Measurements from ENCODE around the gene F2R.
"Not testable (repeated sequence)": the region's sequence is repeated elsewhere in the genome, so short reads cannot be mapped to it uniquely, and the experiment has no call there.

F2R gene

GRCh38 chr5:76764374-76764773, 48.4 kb downstream of the F2R start:
- H3K4me1 ChIP-seq = no peaks in the 10 kb centered on the region
- DNase-seq (ENCODE audit: low spot score in 2 of 2) = no peak
- H3K4me3 ChIP-seq = no peak overlapping the region
- no peaks in the 10 kb centered on the region for H3K27me3 ChIP-seq (ENCODE audit: low read depth)
- in situ Hi-C loops (cut with MboI; ENCODE audit: low sequenced_read_pairs) = loop anchor here (10.0 kb wide), 1 partner anchor 160 kb away; no protein-coding TSS in a partner anchor
- no peaks in the 10 kb centered on the region for H3K36me3 ChIP-seq (replicated peaks)
- H3K9me3 ChIP-seq = no peaks in the 10 kb centered on the region

DNA sequence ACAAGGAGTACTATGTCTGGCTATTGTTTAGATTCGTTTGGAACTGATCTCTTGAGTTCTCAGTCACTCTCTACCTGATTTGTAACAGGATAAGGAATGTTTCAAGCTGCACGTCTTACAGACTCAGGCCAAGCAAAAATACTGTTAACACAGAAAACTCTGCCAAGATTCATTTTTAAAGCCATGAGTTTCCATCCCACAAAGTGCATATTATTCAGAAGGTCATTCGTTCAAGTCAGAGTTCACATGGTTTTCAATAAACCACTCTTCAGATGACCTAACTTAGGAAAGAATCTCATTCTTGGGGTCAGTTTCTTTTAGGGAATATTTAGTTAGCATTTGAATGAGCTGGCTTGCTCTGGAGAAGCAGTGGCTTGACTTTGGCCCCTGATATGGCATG, 49.3 kb downstream of the F2R start:
- H3K4me3 ChIP-seq = no peak overlapping the region
- DNase-seq (ENCODE audit: low spot score in 2 of 2) = no peak

GRCh38 chr5:76766746-76767145, 50.8 kb downstream of the F2R start:
- H3K4me3 ChIP-seq = no peak overlapping the region
- no peaks in the 10 kb centered on the region for H3K9me3 ChIP-seq
- H3K36me3 ChIP-seq (replicated peaks) = no peaks in the 10 kb centered on the region
- no peaks in the 10 kb centered on the region for H3K4me1 ChIP-seq
- no peaks in the 10 kb centered on the region for H3K27me3 ChIP-seq (ENCODE audit: low read depth)
- in situ Hi-C loops (cut with MboI; ENCODE audit: low sequenced_read_pairs) = loop anchor here (10.0 kb wide), 1 partner anchor 162 kb away; no protein-coding TSS in a partner anchor
- DNase-seq (ENCODE audit: low spot score in 2 of 2) = no peak

More for the DNA sequence above, 49.3 kb downstream of the F2R start:
- Histone ChIP-seq H3K4me1 (no peaks in the 10 kb centered on the region), H3K27me3 (ENCODE audit: low read depth) (no peaks in the 10 kb centered on the region), H3K36me3 (replicated peaks) (no peaks in the 10 kb centered on the region), H3K9me3 (no peaks in the 10 kb centered on the region)
- in situ Hi-C loops (cut with MboI; ENCODE audit: low sequenced_read_pairs) = loop anchor here (10.0 kb wide), 1 partner anchor 160 kb away; no protein-coding TSS in a partner anchor

DNA sequence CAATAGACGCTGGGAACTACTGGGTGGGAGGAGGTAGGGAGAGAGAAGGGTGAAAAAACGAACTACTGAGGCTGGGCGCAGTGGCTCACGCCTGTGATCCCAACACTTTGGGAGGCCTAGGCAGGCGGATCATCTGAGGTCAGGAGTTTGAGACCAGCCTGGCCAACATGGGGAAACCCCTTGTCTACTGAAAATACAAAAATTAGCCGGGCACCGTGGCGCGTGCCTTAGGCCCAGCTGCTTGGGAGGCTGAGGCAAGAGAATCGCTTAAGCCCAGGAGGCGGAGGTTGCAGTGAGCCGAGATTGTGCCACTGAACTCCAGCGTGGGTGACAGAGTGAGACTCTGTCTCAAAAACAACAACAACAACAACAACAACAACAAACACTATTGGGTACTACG, 55.1 kb downstream of the F2R start:
- H3K4me1 ChIP-seq; H3K4me3 ChIP-seq; H3K36me3 ChIP-seq (replicated peaks); H3K9me3 ChIP-seq; DNase-seq (ENCODE audit: low spot score in 2 of 2); in situ Hi-C loops (cut with MboI; ENCODE audit: low sequenced_read_pairs); H3K27me3 ChIP-seq (ENCODE audit: low read depth): not testable (repeated sequence)

DNA sequence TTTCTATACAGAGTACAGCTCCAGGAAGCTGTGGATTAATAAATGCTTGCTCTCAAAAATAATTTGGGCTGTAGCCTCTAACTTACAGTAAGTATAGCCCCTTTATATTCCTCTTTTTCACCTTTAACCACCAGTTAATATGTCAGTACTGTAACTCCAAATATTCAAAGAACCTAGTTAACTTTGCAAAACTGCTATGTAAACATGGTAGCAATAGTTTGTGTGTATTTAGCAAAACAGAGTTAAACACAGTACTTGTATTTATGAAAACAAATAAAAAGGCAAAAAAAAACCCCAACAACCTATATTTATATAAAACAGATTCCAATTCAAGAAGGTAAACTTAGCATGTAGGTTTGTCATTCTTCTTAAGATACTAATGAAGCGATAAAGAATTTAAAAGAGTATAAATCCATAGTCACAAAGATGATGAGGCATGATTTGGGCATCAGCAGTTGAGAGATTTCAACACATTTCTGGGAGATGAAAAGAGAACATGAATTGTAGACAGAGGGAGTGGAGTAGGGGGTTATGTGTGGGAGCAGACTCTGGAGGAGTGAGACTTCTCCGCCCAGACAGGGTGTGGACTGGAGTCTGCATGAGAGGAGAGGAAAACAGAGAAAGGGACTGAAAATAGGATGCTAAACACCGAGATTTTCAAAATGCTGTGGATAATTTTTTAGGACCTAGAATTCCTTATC, 55.9 kb downstream of the F2R start:
- DNase-seq (ENCODE audit: low spot score in 2 of 2) = no peak
- no peaks in the 10 kb centered on the region for H3K4me1 ChIP-seq
- H3K9me3 ChIP-seq = no peaks in the 10 kb centered on the region
- in situ Hi-C loops (cut with MboI; ENCODE audit: low sequenced_read_pairs) = no loop called here
- H3K27me3 ChIP-seq (ENCODE audit: low read depth) = no peaks in the 10 kb centered on the region
- no peaks in the 10 kb centered on the region for H3K36me3 ChIP-seq (replicated peaks)
- H3K4me3 ChIP-seq = no peak overlapping the region

GRCh38 chr5:76775921-76776320, 60.0 kb downstream of the F2R start:
- peaks cover 1% of the 10 kb centered on the region; the same call in 1 of the 2 replicates for H3K4me1 ChIP-seq
- H3K4me3 ChIP-seq = no peak overlapping the region
- H3K9me3 ChIP-seq = no peaks in the 10 kb centered on the region
- no peaks in the 10 kb centered on the region for H3K36me3 ChIP-seq (replicated peaks)
- DNase-seq (ENCODE audit: low spot score in 2 of 2) = no peak
- in situ Hi-C loops (cut with MboI; ENCODE audit: low sequenced_read_pairs) = no loop called here
- no peaks in the 10 kb centered on the region for H3K27me3 ChIP-seq (ENCODE audit: low read depth)

- no peak overlapping the region for H3K4me3 ChIP-seq
- DNase-seq (ENCODE audit: low spot score in 2 of 2) = no peak
- H3K4me1 ChIP-seq = peaks cover 3% of the 10 kb centered on the region
- H3K9me3 ChIP-seq = no peaks in the 10 kb centered on the region
- H3K36me3 ChIP-seq (replicated peaks) = no peaks in the 10 kb centered on the region
- no peaks in the 10 kb centered on the region for H3K27me3 ChIP-seq (ENCODE audit: low read depth)
- in situ Hi-C loops (cut with MboI; ENCODE audit: low sequenced_read_pairs) = no loop called here
Measured at GRCh38 chr5:76776391-76776790, 60.5 kb downstream of the F2R start.

DNA sequence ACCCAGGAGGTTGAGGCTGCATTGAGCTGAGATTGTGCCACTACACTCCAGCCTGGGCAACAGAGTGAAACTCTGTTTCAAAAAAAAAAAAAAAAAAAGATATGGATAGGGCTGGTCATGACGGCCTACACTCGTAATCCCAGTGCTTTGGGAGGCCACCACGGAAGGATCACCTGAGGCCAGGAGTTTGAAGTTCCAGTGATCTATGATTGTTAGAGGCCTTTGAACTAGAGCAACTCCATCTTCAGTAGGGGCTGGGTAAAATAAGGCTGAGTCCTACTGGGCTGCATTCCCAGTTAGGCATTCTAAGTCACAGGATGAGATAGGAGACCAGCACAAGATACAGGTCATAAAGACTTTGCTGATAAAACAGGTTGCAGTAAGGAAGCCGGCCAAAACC, 64.7 kb downstream of the F2R start:
- H3K4me3 ChIP-seq; DNase-seq (ENCODE audit: low spot score in 2 of 2); in situ Hi-C loops (cut with MboI; ENCODE audit: low sequenced_read_pairs); H3K9me3 ChIP-seq; H3K27me3 ChIP-seq (ENCODE audit: low read depth); H3K36me3 ChIP-seq (replicated peaks): not testable (repeated sequence)
- H3K4me1 ChIP-seq = peaks cover 15% of the 10 kb centered on the region

DNA sequence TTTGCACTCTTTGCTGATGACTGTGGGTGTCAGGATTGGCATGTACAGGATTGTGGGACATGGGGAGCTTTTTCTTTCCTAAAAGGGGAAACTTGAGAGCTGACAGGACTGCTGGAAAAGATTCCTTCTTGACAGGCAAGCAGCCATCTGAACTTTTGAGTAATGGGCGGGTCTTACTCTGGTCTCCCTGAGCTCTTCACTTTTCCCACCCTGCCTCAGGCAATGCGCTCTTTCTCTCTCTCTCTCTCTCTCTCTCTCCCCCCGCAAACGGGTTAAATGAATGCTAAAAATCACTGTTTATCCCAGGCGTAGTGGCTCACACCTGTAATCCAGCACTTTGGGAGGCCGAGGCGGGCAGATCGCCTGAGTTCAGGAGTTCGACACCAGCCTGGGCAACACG, 65.8 kb downstream of the F2R start:
- peaks cover 19% of the 10 kb centered on the region for H3K4me1 ChIP-seq
- peak in 1 of 2 experiments; percentile 29 for DNase-seq (ENCODE audit: low spot score in 2 of 2)
- no peaks in the 10 kb centered on the region for H3K9me3 ChIP-seq
- in situ Hi-C loops (cut with MboI; ENCODE audit: low sequenced_read_pairs) = no loop called here
- H3K27me3 ChIP-seq (ENCODE audit: low read depth) = no peaks in the 10 kb centered on the region
- H3K36me3 ChIP-seq (replicated peaks) = no peaks in the 10 kb centered on the region
- H3K4me3 ChIP-seq = no peak overlapping the region

DNA sequence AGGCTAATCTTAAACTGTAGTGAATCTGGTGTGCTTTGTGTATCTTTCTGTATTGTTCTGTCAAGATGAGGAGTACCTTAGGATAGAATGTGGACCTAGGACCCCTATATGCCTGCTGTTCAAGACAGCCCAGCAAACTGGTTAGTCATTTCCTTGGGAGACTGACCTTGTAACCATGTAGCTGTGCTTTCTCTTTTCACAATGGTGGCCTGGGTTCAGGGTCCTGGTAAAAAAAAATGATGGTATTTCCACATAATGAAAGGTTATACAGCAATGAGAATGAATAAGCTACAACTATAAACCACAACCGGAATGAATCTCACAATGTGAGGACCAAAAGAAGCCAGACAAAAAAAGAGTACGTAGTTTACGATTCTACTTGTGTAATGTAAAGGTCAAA, 66.5 kb downstream of the F2R start:
- H3K4me1 ChIP-seq = peaks cover 25% of the 10 kb centered on the region
- no peaks in the 10 kb centered on the region for H3K9me3 ChIP-seq
- no peak overlapping the region for H3K4me3 ChIP-seq
- no peaks in the 10 kb centered on the region for H3K27me3 ChIP-seq (ENCODE audit: low read depth)
- no peaks in the 10 kb centered on the region for H3K36me3 ChIP-seq (replicated peaks)
- DNase-seq (ENCODE audit: low spot score in 2 of 2) = no peak
- in situ Hi-C loops (cut with MboI; ENCODE audit: low sequenced_read_pairs) = no loop called here

Measured in HAP-1 (cell line).